ENCODE data around the gene ASCL3.
"Not testable (repeated sequence)": the region's sequence is repeated elsewhere in the genome, so short reads cannot be mapped to it uniquely, and the experiment has no call there.

GRCh38 chr11:8891185-8891584, 51.6 kb downstream of the ASCL3 start:
- TF ChIP-seq CTCF (IDR thresholded peaks at IDR 0.05); POLR2A (IDR thresholded peaks at IDR 0.05; ENCODE audit: low read length): not testable (repeated sequence)
